WTC11 (cell line): ENCODE data around the gene TH. TPM values are rescaled to one million over a fixed set of nuclear protein-coding genes. Genes with fewer than 3 reads are reported as not detected.

Experiments
- ATAC-seq: fragments of 200-7000 bp; cut with Tn5 transposase; 2 replicates; pipeline ENCODE4 v1.10.0; 2021; ENCODE audit warnings: mild to moderate bottlenecking, moderate library complexity
- CTCF ChIA-PET: fragments of 300-600 bp; sonication (Branson Sonifier 250); formaldehyde crosslinking; loops from one replicate; lab custom pipeline; 2021; ENCODE audit warnings: antibody characterized with exemption; lab: Charles Lee
- POLR2A ChIA-PET: fragments of 350-600 bp; sonication (Branson Sonifier 250); formaldehyde crosslinking; loops from one replicate; lab custom pipeline; 2021; ENCODE audit warnings: antibody characterized with exemption; lab: Charles Lee
- DNase-seq: peaks from one replicate; pipeline ENCODE4 v3.0.0; 2021; ENCODE audit warnings: low spot score
- H3K27ac Mint-ChIP-seq: 2 replicates; pipeline ENCODE4 v1.8.0; 2021; ENCODE audit warnings: mixed read lengths
- H3K27me3 Mint-ChIP-seq: 2 replicates; pipeline ENCODE4 v1.8.0; 2021; ENCODE audit warnings: low read depth, mild to moderate bottlenecking, moderate library complexity, mixed read lengths
- H3K36me3 Mint-ChIP-seq: 2 replicates; pipeline ENCODE4 v1.8.0; 2021; ENCODE audit warnings: mixed read lengths
- H3K4me1 Mint-ChIP-seq: 2 replicates; pipeline ENCODE4 v1.8.0; 2022; ENCODE audit warnings: mixed read lengths
- H3K4me3 Mint-ChIP-seq: 2 replicates; pipeline ENCODE4 v1.8.0; 2021; ENCODE audit warnings: mild to moderate bottlenecking, moderate library complexity, mixed read lengths
- H3K9me3 Mint-ChIP-seq: 2 replicates; pipeline ENCODE4 v1.8.0; 2021; ENCODE audit warnings: mixed read lengths
- ATF1 ChIP-seq: sonication (generic); formaldehyde crosslinking; IDR thresholded peaks from 2 replicates; pipeline ENCODE4 v1.8.1; 2023; ENCODE audit warnings: mild to moderate bottlenecking, moderate library complexity, missing genetic modification reagents
- ATF6 ChIP-seq: sonication (generic); formaldehyde crosslinking; IDR thresholded peaks from 2 replicates; pipeline ENCODE4 v1.8.1; 2023; ENCODE audit warnings: mild to moderate bottlenecking, missing genetic modification reagents
- CREM ChIP-seq: sonication (generic); formaldehyde crosslinking; IDR thresholded peaks from 2 replicates; pipeline ENCODE4 v1.8.1; 2022; ENCODE audit warnings: mild to moderate bottlenecking, missing genetic modification reagents, moderate library complexity
- ERG ChIP-seq: fragments of 250-450 bp; sonication (Bioruptor Pico); IDR thresholded peaks from 2 replicates; pipeline ENCODE4 v1.8.0; 2021; ENCODE audit warnings: mild to moderate bottlenecking
- FOXK1 ChIP-seq: sonication (generic); formaldehyde crosslinking; IDR thresholded peaks from 2 replicates; pipeline ENCODE4 v1.8.0; 2022; ENCODE audit warnings: mild to moderate bottlenecking, moderate library complexity, missing genetic modification reagents
- GABPB1 ChIP-seq: sonication (generic); formaldehyde crosslinking; IDR thresholded peaks from 2 replicates; pipeline ENCODE4 v1.8.1; 2023; ENCODE audit warnings: mild to moderate bottlenecking, missing genetic modification reagents
- GTF2I ChIP-seq: fragments of 250-450 bp; sonication (Bioruptor Pico); conservative IDR thresholded peaks from 2 replicates; pipeline ENCODE4 v1.4.0; 2021; ENCODE audit warnings: mild to moderate bottlenecking
- NFE2L1 ChIP-seq: sonication (generic); formaldehyde crosslinking; IDR thresholded peaks from 2 replicates; pipeline ENCODE4 v1.8.1; 2023; ENCODE audit warnings: missing genetic modification reagents
- PRRX2 ChIP-seq: fragments of 250-450 bp; sonication (Bioruptor Pico); IDR thresholded peaks from 2 replicates; pipeline ENCODE4 v1.8.0; 2021; ENCODE audit warnings: mild to moderate bottlenecking
- RORB ChIP-seq: fragments of 250-450 bp; sonication (Bioruptor Pico); IDR thresholded peaks from 2 replicates; pipeline ENCODE4 v1.9.0; 2021; ENCODE audit warnings: mild to moderate bottlenecking
- SMAD4 ChIP-seq: sonication (generic); formaldehyde crosslinking; IDR thresholded peaks from 2 replicates; pipeline ENCODE4 v1.8.0; 2022; ENCODE audit warnings: mild to moderate bottlenecking, missing genetic modification reagents
- SP1 ChIP-seq: sonication (generic); formaldehyde crosslinking; conservative IDR thresholded peaks from 2 replicates; pipeline ENCODE4 v1.8.1; 2022; ENCODE audit warnings: missing genetic modification reagents
- ZBTB21 ChIP-seq: sonication (generic); formaldehyde crosslinking; IDR thresholded peaks from 2 replicates; pipeline ENCODE4 v1.8.1; 2023; ENCODE audit warnings: mild to moderate bottlenecking, missing genetic modification reagents, borderline replicate concordance
- ZBTB43 ChIP-seq: sonication (generic); formaldehyde crosslinking; IDR thresholded peaks from 2 replicates; pipeline ENCODE4 v1.8.1; 2023; ENCODE audit warnings: mild to moderate bottlenecking, missing genetic modification reagents
- ZNF263 ChIP-seq: sonication (generic); formaldehyde crosslinking; IDR thresholded peaks from 2 replicates; pipeline ENCODE4 v1.8.1; 2022; ENCODE audit warnings: low read depth, mild to moderate bottlenecking, moderate library complexity, missing genetic modification reagents
- ZNF423 ChIP-seq: fragments of 250-450 bp; sonication (Bioruptor Pico); IDR thresholded peaks from 2 replicates; pipeline ENCODE4 v2.1.2; 2022; ENCODE audit warnings: mild to moderate bottlenecking, moderate library complexity
- ZNF425 ChIP-seq: fragments of 250-450 bp; sonication (Bioruptor Pico); conservative IDR thresholded peaks from 2 replicates; pipeline ENCODE4 v1.9.0; 2021; ENCODE audit warnings: mild to moderate bottlenecking
- ZNF671 ChIP-seq: fragments of 250-450 bp; sonication (Bioruptor Pico); IDR thresholded peaks from 2 replicates; pipeline ENCODE4 v1.8.0; 2021; ENCODE audit warnings: mild to moderate bottlenecking
- ZSCAN18 ChIP-seq: fragments of 250-450 bp; sonication (Bioruptor Pico); IDR thresholded peaks from 2 replicates; pipeline ENCODE4 v2.1.2; 2022; ENCODE audit warnings: mild to moderate bottlenecking, moderate library complexity
- total RNA-seq: library from RNA; stranded (reverse); gene quantifications from 3 replicates; pipeline ENCODE4 v1.2.3, GENCODE V29; 2021

The TH gene
- total RNA-seq, 1 experiment from 2014 or later, result not detected

- TF ChIP-seq PRRX2 (CRISPR knock-in tag) (no peak), ZNF423 (CRISPR knock-in tag) (no peak), ZNF425 (CRISPR knock-in tag) (no peak)
- TF ChIP-seq, all 79 proteins: peak for 0
Observed at GRCh38 chr11:2177076-2177475, 5.5 kb upstream of the TH start (continued).

GRCh38 chr11:2176389-2176900 lies 4.8 kb upstream of the TH start:
- no peaks in the 10 kb centered on the region for H3K4me1 Mint-ChIP-seq
- peaks cover 2% of the 10 kb centered on the region; the same call in 1 of the 2 replicates for H3K27me3 Mint-ChIP-seq
- no peaks in the 10 kb centered on the region for H3K36me3 Mint-ChIP-seq
- H3K9me3 Mint-ChIP-seq, result no peaks in the 10 kb centered on the region
- no peak overlapping the region for H3K27ac Mint-ChIP-seq
- TF ChIP-seq NFE2L1 (CRISPR knock-in tag) (0 out of 2 replicates have a peak, but pooled peaks have one; percentile 53), ATF6 (CRISPR knock-in tag) (no peak)
- ChIA-PET POLR2A (no interaction called here), CTCF (no interaction called here)
- DNase-seq, result no peak
- no peak overlapping the region for H3K4me3 Mint-ChIP-seq
- ATAC-seq, result no peak

GRCh38 chr11:2175659-2176058 lies 4.0 kb upstream of the TH start:
- no peaks in the 10 kb centered on the region for H3K36me3 Mint-ChIP-seq
- no peak overlapping the region for H3K27ac Mint-ChIP-seq
- POLR2A ChIA-PET, result no interaction called here
- H3K4me1 Mint-ChIP-seq, result no peaks in the 10 kb centered on the region
- no peaks in the 10 kb centered on the region for H3K9me3 Mint-ChIP-seq
- no peak for DNase-seq
- CTCF ChIA-PET, result no interaction called here
- no peak for TF ChIP-seq FOXK1 (CRISPR knock-in tag)
- TF ChIP-seq ZBTB21 (CRISPR knock-in tag), result no peak
- TF ChIP-seq ZSCAN18 (CRISPR knock-in tag), result no peak
- no peak for TF ChIP-seq ZNF263 (CRISPR knock-in tag)
- no peak overlapping the region for H3K4me3 Mint-ChIP-seq
- H3K27me3 Mint-ChIP-seq, result peaks cover 2% of the 10 kb centered on the region; the same call in 1 of the 2 replicates
- ATAC-seq, result no peak

- H3K9me3 Mint-ChIP-seq, result no peaks in the 10 kb centered on the region
- CTCF ChIA-PET, result interaction anchor here (0.9 to 1.0 kb wide), 2 partner anchors 9 to 246 kb away, joined by 3 read pairs; no protein-coding TSS in a partner anchor
- TF ChIP-seq GTF2I, result no peak
- TF ChIP-seq CREM (CRISPR knock-in tag), result no peak
- TF ChIP-seq SP1 (CRISPR knock-in tag), result no peak
- no peak for TF ChIP-seq SMAD4 (CRISPR knock-in tag)
- no peak for TF ChIP-seq RORB
- TF ChIP-seq ZNF671 (CRISPR knock-in tag), result no peak
- TF ChIP-seq ATF6 (CRISPR knock-in tag), result no peak
- TF ChIP-seq ATF1 (CRISPR knock-in tag), result no peak
- TF ChIP-seq ERG (CRISPR knock-in tag), result no peak
- TF ChIP-seq GABPB1, result no peak
- no peak for TF ChIP-seq ZSCAN18 (CRISPR knock-in tag)
- no peak for TF ChIP-seq ZBTB43 (CRISPR knock-in tag)
Observed at GRCh38 chr11:2174361-2174760, 2.7 kb upstream of the TH start.

More at GRCh38 chr11:2174361-2174760, 2.7 kb upstream of the TH start:
- no peak overlapping the region for H3K27ac Mint-ChIP-seq
- DNase-seq (no peak), ATAC-seq (no peak)
- peaks cover 2% of the 10 kb centered on the region; the same call in 1 of the 2 replicates for H3K27me3 Mint-ChIP-seq
- H3K36me3 Mint-ChIP-seq, result no peaks in the 10 kb centered on the region
- POLR2A ChIA-PET, result no interaction called here
- no peaks in the 10 kb centered on the region for H3K4me1 Mint-ChIP-seq
- no peak overlapping the region for H3K4me3 Mint-ChIP-seq
